H9 (cell line): Measurements from ENCODE around the gene ITGA2. TPM values are rescaled to one million over a fixed set of nuclear protein-coding genes. Genes with fewer than 3 reads are reported as not detected.

Experiments
- DNase-seq: peaks from one replicate; pipeline ENCODE4 v3.0.0-alpha.2; 2017
- H2AFZ ChIP-seq: one replicate; pipeline ENCODE4 v1.6.1; 2013; ENCODE audit warnings: mild to moderate bottlenecking, low read length, control low read depth, moderate library complexity
- H2AK5ac ChIP-seq: 2 replicates; pipeline ENCODE4 v1.6.1; 2013; ENCODE audit warnings: low read length, control low read depth, mixed read lengths; ENCODE audit not compliant: insufficient read length
- H2BK120ac ChIP-seq: one replicate; pipeline ENCODE4 v1.6.1; 2013; ENCODE audit warnings: low read depth, mild to moderate bottlenecking, low read length, control low read depth, inconsistent platforms; ENCODE audit not compliant: poor library complexity, severe bottlenecking
- H2BK12ac ChIP-seq: 2 replicates; pipeline ENCODE4 v1.6.1; 2013; ENCODE audit warnings: low read length, control low read depth, mixed read lengths, low read depth; ENCODE audit not compliant: insufficient read length
- H2BK15ac ChIP-seq: 2 replicates; pipeline ENCODE4 v1.6.1; 2013; ENCODE audit warnings: low read depth, low read length, control low read depth
- H2BK20ac ChIP-seq: one replicate; pipeline ENCODE4 v1.6.1; 2013; ENCODE audit warnings: low read depth, mild to moderate bottlenecking, low read length, control low read depth, inconsistent platforms; ENCODE audit not compliant: poor library complexity, severe bottlenecking
- H2BK5ac ChIP-seq: 2 replicates; pipeline ENCODE4 v1.6.1; 2013; ENCODE audit warnings: low read length, control low read depth, mixed read lengths; ENCODE audit not compliant: insufficient read length
- H3K14ac ChIP-seq: 2 replicates; pipeline ENCODE4 v1.6.1; 2013; ENCODE audit warnings: low read length, control low read depth; ENCODE audit not compliant: insufficient read depth
- H3K18ac ChIP-seq: 2 replicates; pipeline ENCODE4 v1.6.1; 2013; ENCODE audit warnings: low read depth, mild to moderate bottlenecking, mixed read lengths, low read length, control low read depth; ENCODE audit not compliant: insufficient read length
- H3K23ac ChIP-seq: 2 replicates; pipeline ENCODE4 v1.6.1; 2013; ENCODE audit warnings: low read length, control low read depth, mixed read lengths, low read depth; ENCODE audit not compliant: insufficient read length
- H3K23me2 ChIP-seq: 2 replicates; pipeline ENCODE4 v1.6.1; 2013; ENCODE audit warnings: low read depth, mild to moderate bottlenecking, mixed read lengths, low read length, control low read depth; ENCODE audit not compliant: insufficient read length, poor library complexity, severe bottlenecking
- H3K27ac ChIP-seq: 2 replicates; pipeline ENCODE4 v1.5.1; 2013; ENCODE audit warnings: low read length, control low read depth, mixed read lengths, low read depth; ENCODE audit not compliant: insufficient read length
- H3K27me3 ChIP-seq: 2 replicates; pipeline ENCODE4 v1.6.1; 2013; ENCODE audit warnings: low read length, control low read depth, inconsistent platforms; ENCODE audit not compliant: insufficient read depth
- H3K4ac ChIP-seq: 2 replicates; pipeline ENCODE4 v1.6.1; 2013; ENCODE audit warnings: low read depth, mild to moderate bottlenecking, control low read depth, inconsistent platforms, low read length, moderate library complexity
- H3K4me1 ChIP-seq: 2 replicates; pipeline ENCODE4 v1.6.1; 2013; ENCODE audit warnings: low read length, control low read depth, inconsistent platforms; ENCODE audit not compliant: insufficient read depth
- H3K4me2 ChIP-seq: 2 replicates; pipeline ENCODE4 v1.6.1; 2013; ENCODE audit warnings: low read length, control low read depth, mixed read lengths; ENCODE audit not compliant: insufficient read length, insufficient read depth
- H3K56ac ChIP-seq: 2 replicates; pipeline ENCODE4 v1.6.1; 2013; ENCODE audit warnings: low read depth, mild to moderate bottlenecking, mixed read lengths, low read length, control low read depth; ENCODE audit not compliant: insufficient read length
- H3K79me1 ChIP-seq: 2 replicates; pipeline ENCODE4 v1.6.1; 2013; ENCODE audit warnings: low read depth, mild to moderate bottlenecking, moderate library complexity, low read length, control low read depth, inconsistent platforms; ENCODE audit not compliant: insufficient read depth, poor library complexity, severe bottlenecking
- H3K79me2 ChIP-seq: 2 replicates; pipeline ENCODE4 v1.6.1; 2013; ENCODE audit warnings: low read length, control low read depth, inconsistent platforms; ENCODE audit not compliant: insufficient read depth
- H3K9ac ChIP-seq: 2 replicates; pipeline ENCODE4 v1.6.1; 2013; ENCODE audit warnings: low read length, control low read depth, mixed read lengths; ENCODE audit not compliant: insufficient read length; ENCODE audit errors: extremely low read depth
- H3K9me3 ChIP-seq: one replicate; pipeline ENCODE4 v1.6.1; 2013; ENCODE audit warnings: low read depth, low read length, inconsistent platforms; ENCODE audit not compliant: control insufficient read depth
- H3T11ph ChIP-seq: one replicate; pipeline ENCODE4 v1.6.1; 2013; ENCODE audit warnings: mild to moderate bottlenecking, low read length, control low read depth, inconsistent platforms
- H4K20me1 ChIP-seq: one replicate; pipeline ENCODE4 v1.6.1; 2013; ENCODE audit not compliant: control insufficient read depth, insufficient read length, insufficient read depth
- H4K5ac ChIP-seq: 2 replicates; pipeline ENCODE4 v1.6.1; 2013; ENCODE audit warnings: low read depth, mild to moderate bottlenecking, mixed read lengths, low read length, control low read depth; ENCODE audit not compliant: insufficient read length
- H4K8ac ChIP-seq: replicated peaks from 2 replicates; pipeline ENCODE4 v1.6.1; 2013; ENCODE audit warnings: low read length, control low read depth, mixed read lengths, low read depth; ENCODE audit not compliant: insufficient read length
- H4K91ac ChIP-seq: 2 replicates; pipeline ENCODE4 v1.6.1; 2013; ENCODE audit warnings: low read depth, mild to moderate bottlenecking, moderate library complexity, mixed read lengths, low read length, control low read depth; ENCODE audit not compliant: insufficient read length
- H3K27ac Mint-ChIP-seq, 3 experiments: 2 replicates in 2 of 3; 3 replicates in 1 of 3; pipeline ENCODE4 v1.8.0; 2020 to 2021; ENCODE audit warnings: mixed read lengths in 3 of 3, mild to moderate bottlenecking in 1 of 3, moderate library complexity in 1 of 3
- H3K27me3 Mint-ChIP-seq: 2 replicates; pipeline ENCODE4 v1.8.0; 2021; ENCODE audit warnings: low read depth, mild to moderate bottlenecking, moderate library complexity, mixed read lengths
- H3K36me3 Mint-ChIP-seq, 3 experiments: 2 replicates in 2 of 3; 3 replicates in 1 of 3; pipeline ENCODE4 v1.8.0; 2020 to 2021; ENCODE audit warnings: low read depth in 3 of 3, mixed read lengths in 3 of 3; ENCODE audit not compliant: insufficient read depth in 1 of 3
- H3K4me1 Mint-ChIP-seq, 2 experiments: 2 replicates each; pipeline ENCODE4 v1.8.0; 2020; ENCODE audit warnings: mixed read lengths in 2 of 2
- H3K4me3 Mint-ChIP-seq, 2 experiments: 2 replicates in 1 of 2; 3 replicates in 1 of 2; pipeline ENCODE4 v1.8.0; 2020 to 2021; ENCODE audit warnings: mild to moderate bottlenecking in 2 of 2, mixed read lengths in 2 of 2, moderate library complexity in 1 of 2
- H3K9me3 Mint-ChIP-seq, 2 experiments: 2 replicates in 1 of 2; 3 replicates in 1 of 2; pipeline ENCODE4 v1.8.0; 2020; ENCODE audit warnings: mild to moderate bottlenecking in 2 of 2, mixed read lengths in 2 of 2, moderate library complexity in 1 of 2
- CTCF ChIP-seq: fragments of 200-600 bp; sonication (generic); conservative IDR thresholded peaks from 3 replicates; pipeline ENCODE4 v1.8.0; 2021; ENCODE audit warnings: antibody characterized with exemption, mild to moderate bottlenecking
- WGBS: extraction: QIAGEN DNeasy Blood & Tissue Kit; methylation state at CpG from one replicate; pipeline ENCODE4 v1.1.7; 2013; ENCODE audit warnings: missing lambda C conversion rate, low lambda C conversion rate, mixed read lengths; ENCODE audit not compliant: insufficient read length; ENCODE audit errors: extremely low coverage; 5-methylcytosine and 5-hydroxymethylcytosine counted together
- total RNA-seq: library from RNA; stranded (reverse); gene quantifications from 2 replicates; pipeline ENCODE4 v1.2.1, GENCODE V29; 2021

ITGA2 gene
- total RNA-seq, 1 experiment from 2014 or later = 3.0 TPM

- Mint-ChIP-seq H3K4me3 (no peak overlapping the region), H3K27me3 (no peaks in the 10 kb centered on the region), H3K9me3 (no peaks in the 10 kb centered on the region), H3K4me1 (peaks cover 0 to 9% of the 10 kb centered on the region in 2 experiments; a peak in 2 of 4 replicates), H3K36me3 (no peaks in the 10 kb centered on the region), H3K27ac (no peak overlapping the region)
- Histone ChIP-seq H2BK20ac (no peak overlapping the region), H3K9me3 (no peaks in the 10 kb centered on the region), H3K4me1 (no peaks in the 10 kb centered on the region), H4K8ac (no peak overlapping the region), H4K91ac (no peak overlapping the region), H3K9ac (no peak overlapping the region), H2BK15ac (no peak overlapping the region), H2BK5ac (no peak overlapping the region), H3K27ac (no peak overlapping the region), H3K4ac (no peak overlapping the region), H3T11ph (no peak overlapping the region), H4K5ac (no peak overlapping the region), H2AK5ac (no peak overlapping the region), H2AFZ (no peak overlapping the region), H3K4me2 (no peak overlapping the region), H3K18ac (no peak overlapping the region), H2BK12ac (no peak overlapping the region), H3K79me1 (no peaks in the 10 kb centered on the region), H3K23me2 (no peaks in the 10 kb centered on the region), H3K27me3 (no peaks in the 10 kb centered on the region), H2BK120ac (no peak overlapping the region), H3K14ac (no peak overlapping the region), H4K20me1 (no peaks in the 10 kb centered on the region), H3K79me2 (no peaks in the 10 kb centered on the region), H3K56ac (no peak overlapping the region), H3K23ac (no peak overlapping the region)
- WGBS = no CpG with 5 or more reads among the region's 1 CpG
- DNase-seq = no peak
- no peak for TF ChIP-seq CTCF
Observed at GRCh38 chr5:53010814-53011213, 21.7 kb downstream of the ITGA2 start.
